GM19372 (cell line): ENCODE measurements around the gene FFAR4.

Experiments
- ATAC-seq: cut with Tn5 transposase; IDR thresholded peaks from one replicate; pipeline ENCODE4 v1.9.1; 2021; ENCODE audit warnings: mild to moderate bottlenecking, low read depth, moderate library complexity; ENCODE audit not compliant: unreplicated experiment

Gene FFAR4

DNA sequence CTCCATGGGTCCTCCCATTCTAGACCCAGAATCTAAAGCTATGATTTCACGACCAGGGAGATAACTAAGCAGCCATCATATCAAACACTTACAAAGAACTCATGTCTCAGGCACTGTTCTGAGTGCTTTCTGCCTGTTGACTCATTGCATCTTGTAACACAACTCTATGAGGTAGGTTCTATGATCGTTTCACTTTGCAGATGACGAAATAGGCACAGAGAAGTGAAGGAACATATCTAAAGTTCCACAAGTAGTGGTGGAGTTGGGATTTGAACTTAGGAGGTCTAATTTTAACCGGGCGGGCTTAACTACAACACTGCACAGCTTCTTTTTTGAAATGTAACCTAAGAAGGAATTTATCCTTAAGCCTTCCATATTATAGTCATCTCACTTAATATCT lies 31.7 kb downstream of the FFAR4 start:
- no peak for ATAC-seq

DNA sequence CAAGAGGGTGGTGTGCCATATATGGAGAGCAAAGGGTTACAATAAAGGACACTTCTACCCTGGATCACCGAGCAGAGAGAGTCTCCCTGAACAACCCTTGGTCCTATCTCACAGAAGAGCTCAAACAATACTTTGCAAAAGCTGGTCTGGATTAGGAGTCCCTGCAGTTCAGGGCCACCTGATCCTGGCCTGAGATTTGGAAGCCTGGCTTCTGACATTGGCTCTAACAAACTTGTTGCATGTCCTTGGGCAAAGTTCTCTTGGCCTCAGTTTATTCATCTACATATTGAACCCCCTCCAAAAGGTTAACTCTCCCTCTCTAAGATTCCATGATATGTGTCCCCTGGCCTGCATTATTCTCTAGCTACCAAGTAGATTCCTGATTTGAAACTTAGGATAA lies 32.9 kb downstream of the FFAR4 start:
- ATAC-seq, result no peak

DNA sequence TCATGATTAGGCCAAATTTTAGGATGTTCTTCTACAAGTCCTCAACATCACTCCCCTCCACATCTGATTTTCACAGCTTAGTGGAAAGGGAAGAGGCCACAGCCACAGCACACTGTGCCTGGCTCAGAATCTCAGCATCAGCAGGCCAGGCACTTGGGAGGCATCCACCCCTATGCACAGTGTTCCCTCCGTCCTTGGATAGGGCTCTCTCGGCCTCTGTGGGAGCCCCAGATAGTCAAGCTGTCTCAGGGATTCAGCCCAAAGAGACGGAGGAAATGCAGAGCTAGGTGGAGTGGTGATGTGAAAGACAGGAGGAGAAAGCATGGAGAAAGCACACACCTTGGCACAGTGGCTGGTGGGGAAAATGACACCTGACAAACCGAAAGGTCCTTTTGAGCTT lies 33.3 kb downstream of the FFAR4 start:
- ATAC-seq, result no peak

DNA sequence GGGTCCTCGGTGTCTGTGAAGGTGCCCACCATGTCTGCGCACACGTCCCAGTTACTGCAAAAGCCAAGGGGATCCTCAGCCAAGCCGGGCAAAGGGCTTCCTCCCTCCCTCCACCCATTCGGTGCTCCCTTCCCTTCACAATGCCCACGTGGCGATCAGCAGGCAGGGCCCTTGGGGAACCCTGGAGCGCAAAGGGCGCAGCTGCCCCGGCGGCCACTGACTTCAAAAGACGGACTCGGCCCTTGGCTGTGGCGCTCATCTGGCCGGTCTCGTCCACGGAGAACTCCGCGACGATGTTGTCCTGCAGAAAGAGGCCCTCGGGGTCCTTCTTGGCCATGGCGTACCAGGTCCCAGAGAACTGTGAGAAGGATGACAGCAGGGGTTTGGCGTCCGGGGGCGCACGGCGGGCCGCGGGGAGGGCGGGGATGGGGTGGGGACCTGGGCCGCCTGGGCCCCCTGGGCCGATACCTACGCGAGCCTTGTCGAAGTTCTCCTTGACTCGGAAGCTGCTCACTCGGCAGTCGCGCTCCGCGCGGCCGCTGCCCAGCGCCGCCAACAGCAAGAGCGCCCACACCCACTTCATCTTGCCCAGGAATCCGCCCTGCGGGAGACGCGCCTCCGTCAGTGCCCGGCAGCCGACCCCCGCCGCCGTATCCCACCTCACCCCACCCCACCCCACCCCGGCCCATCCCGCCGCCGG lies 34.1 kb downstream of the FFAR4 start:
- no peak for ATAC-seq

DNA sequence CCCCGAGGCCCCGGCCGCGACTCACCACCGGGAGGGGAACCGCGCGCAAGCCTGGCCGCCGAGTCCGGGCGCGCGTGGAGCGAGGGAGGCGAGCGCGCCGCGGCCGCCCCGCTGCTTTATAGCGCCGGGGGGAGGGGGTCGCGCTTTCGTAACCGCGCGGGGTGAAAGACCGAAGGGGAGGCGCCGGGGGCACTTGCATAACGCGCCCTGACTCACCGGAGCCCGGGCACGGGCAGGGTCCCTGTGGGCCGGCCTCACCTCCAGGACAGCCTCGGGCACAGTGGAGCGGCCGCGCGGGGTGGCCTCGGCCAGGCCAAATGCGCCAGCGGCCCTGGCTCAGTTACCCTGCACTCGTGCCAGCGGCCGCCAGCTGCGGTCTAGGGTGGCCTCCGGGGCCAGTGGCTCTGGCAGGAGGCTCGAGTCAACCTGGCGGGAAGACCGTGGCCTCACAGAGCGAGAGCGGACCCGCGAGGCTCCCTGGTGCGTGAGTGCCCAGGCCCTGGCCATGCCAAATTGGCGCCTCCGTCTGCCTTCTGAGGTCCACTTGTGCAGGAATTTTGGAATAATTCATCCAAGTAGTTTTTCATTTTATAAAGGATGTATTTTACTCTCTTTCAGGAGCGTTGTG lies 34.8 kb downstream of the FFAR4 start, which contains the start of gene RBP4:
Gene RBP4 (minus strand): TSS at position 90 of the 628 bp plus-strand sequence. CDS start 207 bp downstream, outside the sequence.
- no peak for ATAC-seq

DNA sequence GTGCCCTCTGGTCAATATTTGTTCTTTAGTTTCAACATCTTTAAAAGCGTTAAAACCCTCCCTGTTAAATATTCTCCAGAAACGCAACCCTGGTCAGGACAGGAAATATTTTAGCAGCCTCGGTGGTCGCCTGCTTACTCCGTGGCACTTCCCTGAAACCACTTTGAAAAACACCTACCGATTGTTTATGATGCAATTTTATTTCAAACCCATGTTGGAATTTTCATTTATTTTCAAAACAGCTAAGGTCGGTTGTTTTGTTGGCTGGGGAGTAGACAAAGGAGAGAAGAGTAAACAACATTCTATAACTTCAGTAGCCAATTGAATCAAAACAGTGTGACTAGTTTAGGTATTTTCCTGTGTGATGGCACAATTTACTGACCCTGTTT lies 35.3 kb downstream of the FFAR4 start:
- no peak for ATAC-seq

DNA sequence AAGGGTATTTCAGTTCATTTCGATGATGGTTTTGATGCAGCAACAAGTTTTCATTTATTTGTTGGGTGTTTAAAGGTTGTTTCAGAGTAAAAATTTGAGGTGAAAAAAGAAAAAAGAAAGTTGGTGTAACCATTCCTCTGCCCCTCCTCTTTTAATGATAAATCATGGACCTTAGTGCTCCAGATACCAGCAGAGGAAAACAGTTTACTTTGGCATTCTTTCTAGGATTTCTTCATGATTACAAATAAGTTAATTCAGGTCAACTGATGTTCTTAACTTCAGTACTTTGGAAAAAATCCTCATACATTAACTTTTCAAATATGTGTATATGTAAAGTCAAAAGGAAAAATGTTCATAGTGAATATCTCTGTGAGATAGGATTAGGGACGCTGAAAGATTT lies 36.6 kb downstream of the FFAR4 start:
- ATAC-seq, result no peak

DNA sequence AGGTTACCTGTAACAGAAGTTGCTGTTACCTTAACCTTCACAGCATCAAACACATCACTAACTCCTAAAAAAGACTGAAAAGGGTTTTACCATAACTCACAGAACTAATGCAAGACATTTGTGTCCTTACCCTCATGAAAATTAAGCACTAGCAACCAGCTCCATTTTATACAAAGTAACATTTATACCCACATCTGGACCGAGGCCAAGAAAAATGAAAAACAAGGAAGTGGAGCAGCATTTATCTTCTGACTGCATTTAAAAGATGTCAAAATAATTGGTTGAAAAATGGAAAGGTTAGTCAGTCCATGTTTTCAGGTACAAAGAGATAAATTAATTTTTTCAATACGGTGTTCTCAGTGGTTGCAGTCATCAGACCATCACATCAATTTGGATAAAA lies 37.7 kb downstream of the FFAR4 start:
- no peak for ATAC-seq

DNA sequence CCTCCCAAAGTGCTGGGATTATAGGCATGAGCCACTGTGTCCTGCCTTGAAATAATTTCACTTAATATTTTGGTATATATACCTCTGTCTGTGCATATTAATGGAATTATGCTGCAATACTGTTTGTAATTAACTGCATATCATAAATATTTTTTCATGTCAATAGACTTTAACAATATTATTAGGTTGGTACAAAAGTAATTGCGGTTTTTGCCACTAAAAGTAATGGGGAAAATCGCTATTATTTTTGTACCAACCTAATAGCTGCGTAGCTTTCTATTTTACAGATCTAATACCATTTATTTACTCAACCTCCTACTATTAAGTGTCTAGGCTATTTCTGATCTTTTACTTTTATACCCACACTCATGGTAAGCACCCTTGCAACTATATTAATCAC lies 42.0 kb downstream of the FFAR4 start:
- no peak for ATAC-seq

DNA sequence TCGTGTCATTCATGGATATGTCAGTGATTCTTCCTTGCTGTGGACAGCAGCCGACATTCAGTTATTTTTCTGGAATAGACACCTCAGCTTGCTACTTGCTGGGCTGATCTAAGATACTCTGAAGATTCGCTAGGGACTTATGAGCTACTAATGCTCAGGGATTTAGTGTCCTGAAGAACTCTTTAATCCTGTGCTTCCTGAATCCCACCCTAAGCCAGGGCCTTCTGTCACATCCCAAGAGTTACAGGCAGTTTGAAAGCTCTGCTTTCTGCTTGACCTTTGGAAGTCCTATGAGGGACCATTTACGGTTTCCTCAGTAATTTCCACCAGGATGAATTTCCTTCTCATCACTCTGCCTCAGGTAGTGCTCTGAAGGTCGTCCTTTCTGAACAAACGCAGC lies 45.8 kb downstream of the FFAR4 start, which contains the start of gene PDE6C:
Gene PDE6C (plus strand): TSS at position 227 of the 400 bp plus-strand sequence. CDS start 189 bp downstream, outside the sequence.
- ATAC-seq, result no peak

DNA sequence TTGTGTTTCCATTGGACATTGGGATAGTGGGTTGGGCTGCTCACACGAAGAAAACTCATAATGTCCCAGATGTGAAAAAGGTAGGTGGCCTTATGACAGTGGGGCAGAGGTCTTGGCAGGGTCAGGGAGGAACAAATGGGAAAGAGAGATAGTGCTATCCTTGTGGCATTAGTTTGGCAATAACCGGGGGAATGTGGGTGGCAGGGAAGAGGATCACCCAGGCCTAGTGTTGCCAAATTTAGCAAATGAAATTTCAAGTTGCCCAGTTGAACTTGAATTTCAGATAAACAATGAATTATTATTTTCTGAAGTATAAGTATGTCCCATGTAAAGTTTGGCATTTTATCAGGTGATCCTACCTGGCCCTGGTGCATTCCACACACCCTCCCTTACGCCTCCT lies 46.7 kb downstream of the FFAR4 start:
- ATAC-seq, result no peak

DNA sequence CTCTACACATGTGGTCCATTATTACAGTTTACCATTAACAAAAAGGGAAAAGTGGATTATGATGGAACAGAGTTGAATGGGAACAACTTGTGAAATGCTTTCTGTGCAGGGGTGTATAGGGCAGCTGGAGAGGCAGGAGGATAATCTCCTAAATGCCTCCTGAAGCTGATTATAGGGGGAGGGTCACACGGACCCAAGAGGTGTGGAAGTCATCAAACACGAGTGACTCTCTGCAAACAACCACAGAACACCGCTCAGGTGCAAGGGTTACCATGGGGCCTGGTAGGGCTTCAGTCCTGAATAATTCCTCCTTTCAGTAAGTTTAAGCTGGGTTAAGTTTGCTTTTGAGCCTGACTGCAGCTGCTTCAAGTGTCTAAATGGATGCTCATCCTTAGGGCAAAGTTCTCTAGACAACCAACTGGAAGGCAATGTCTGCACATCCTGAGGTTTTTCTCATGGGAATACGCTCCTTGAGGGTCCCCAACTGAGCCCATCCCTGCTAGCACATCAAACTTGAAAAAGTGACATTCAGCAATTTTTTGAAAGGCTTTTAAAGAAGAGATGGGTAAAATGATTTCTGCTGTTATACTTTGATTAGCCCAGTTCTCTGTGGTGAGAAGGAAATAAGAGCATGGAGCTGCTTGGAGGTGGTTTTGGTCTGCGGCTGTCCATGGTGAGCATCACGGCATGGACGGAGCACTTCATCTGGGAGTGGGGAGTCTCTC lies 47.8 kb downstream of the FFAR4 start:
- no peak for ATAC-seq

DNA sequence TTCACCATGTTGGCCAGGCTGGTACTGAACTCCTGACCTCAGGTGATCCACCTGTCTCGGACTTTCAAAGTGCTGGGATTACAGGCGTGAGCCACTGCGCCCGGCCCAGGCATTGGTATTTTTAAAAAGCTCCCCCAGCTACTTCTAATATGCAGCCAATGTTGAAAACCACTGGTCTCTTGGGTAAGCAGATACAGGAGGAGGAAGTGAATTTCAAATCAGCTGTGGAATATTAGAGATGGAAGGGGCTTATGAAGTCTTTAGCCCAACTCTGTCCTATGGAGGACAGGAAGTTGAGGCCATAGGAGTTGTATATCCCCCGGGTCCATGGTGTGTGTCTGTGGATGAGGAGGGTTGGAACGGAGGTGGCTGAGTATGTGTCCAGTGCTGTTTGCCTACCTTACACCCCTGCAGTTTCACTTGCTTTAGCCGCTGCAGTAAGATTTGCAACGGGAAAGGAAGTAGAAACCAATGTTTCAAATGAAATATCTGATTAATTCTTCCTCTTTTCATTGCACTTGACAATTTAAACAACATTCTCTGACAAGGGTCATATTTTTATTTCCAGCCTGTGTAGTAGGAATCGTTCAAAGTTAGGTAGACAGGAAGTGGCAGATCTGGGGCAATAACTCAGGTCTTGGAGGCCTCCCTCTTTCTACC lies 49.2 kb downstream of the FFAR4 start:
- ATAC-seq, result no peak

DNA sequence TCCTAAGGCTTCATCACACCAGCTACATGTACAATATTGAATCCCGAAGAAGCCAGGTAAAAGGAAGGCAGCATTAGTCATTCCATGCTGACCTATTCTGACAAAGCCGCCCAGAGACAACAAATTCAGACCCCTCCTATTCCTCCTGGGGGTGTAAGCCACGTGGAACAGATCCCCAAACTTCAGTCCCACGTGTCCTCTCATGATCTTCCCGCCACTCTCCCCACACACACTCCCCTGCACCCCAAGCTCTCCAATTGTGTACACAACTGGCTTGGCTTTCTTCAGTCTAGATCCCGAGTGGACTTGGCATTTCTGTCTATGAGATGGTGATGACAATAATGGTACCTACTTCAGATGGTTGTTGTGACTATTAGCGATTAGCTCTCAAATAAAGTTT lies 54.5 kb downstream of the FFAR4 start:
- no peak for ATAC-seq

DNA sequence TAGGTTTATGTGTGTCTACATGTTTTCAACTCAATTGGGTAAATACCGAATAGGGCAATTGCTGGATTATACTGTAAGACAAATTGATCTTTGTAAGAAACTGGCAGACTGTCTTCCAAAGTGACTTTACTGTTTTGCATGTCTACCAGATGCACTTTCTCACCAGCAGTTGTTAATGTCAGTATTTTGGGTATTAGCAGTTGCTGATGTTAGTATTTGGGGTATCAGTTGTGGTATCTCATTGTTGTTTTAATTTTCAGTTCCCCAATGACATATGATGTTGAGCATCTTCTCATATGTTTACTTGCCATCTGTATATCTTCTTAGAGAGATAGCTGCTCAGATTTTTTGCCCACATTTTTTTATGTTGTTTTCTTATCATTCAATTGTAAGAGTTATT lies 56.5 kb downstream of the FFAR4 start:
- ATAC-seq, result no peak

DNA sequence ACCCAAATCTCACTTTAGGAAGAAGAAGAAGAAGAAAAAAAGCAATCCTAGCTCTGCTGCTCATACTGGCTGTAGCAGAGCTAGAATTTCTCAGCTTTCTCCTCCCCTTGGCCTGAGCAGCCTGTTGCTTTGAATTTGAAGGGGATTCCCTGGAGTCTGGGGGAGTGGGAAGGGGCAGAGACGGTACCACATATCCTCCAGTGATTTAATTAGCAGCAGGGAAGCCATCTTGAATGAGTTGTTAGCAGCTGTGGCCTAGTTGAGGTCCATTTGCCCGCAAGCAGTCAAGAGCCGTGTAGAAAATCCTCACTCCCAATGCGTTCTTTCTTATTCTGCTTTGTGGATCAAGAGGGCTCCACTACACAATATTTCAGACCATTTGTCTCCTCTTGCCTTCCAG lies 62.4 kb downstream of the FFAR4 start:
- no peak for ATAC-seq

DNA sequence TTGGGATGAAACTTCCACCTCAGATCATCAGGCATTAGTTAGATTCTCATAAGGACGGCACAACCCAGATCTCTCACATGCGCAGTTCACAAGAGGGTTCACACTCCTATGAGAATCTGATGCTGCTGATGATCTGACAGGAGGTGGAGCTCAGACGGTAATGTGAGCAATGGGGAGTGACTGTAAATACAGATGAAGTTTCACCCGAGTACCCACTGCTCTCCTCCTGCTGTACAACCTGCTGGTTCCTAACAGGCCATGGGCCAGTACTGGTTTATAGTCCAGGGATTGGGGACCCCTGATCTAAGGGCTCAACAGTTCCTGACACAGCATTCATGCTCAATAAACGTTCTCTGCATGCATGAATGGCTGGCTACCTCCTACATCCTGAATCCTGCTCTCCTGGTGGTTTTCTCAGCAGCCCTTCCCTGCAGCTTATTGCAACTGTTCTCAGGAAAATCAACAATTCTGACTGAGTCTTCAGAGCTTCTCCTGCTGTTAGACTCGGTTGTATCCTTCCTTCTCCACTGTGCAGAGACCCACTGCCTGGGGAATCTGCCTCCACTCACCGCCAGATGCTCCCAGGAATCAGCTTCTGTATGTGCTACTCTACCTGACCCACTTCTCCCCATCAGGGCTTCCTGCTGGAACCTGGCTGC lies 63.3 kb downstream of the FFAR4 start:
- no peak for ATAC-seq

DNA sequence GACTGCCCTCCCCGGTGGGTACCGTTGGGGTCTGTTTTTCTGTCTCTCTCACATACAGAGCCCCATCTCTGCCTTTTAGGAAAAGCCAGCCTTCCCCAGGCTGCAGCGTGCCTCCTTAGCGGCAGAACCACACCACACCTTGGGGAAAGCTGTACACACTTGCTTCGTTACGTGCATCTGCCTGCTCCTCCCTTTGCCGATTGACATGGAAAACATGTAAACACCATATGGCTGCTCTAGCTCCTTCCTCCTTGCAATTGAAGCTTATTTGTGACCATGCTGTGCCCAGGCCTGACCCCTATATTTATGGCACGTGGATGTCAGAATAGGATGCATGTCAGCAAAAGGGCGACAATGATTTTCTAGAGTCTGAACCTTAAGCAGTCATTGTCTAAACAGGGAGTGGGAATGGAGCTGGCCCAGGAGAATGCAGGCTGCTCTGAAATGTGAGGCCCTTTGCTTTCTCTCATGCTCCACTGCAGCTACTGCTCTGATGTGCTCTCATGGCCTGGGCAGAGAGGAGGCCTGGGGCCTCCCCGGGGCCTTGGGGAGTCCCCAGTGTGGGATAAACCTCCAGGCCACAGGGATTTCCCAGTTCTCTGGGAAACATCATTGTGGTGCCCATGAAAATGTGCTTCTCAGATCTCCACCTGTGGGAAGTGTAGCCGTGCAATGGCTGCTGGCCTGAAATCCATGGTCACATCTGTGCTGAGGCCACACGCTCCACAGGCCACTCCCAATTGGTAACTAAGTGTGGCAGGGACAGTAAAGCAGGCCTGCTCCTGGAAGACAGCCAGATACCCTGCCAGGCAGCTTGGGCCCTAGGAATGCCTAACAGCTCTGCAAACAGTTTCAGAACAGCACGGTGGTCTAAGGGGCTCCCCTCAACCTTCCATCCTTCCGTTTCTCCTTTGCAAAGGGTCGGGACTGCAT lies 64.4 kb downstream of the FFAR4 start:
- no peak for ATAC-seq
